Transverse colon (tissue), 4 donors: ENCODE data around the gene PFN3.

Experiments
- POLR2AphosphoS5 ChIP-seq, 3 donors: sonication (generic); formaldehyde crosslinking; IDR thresholded peaks; one replicate each; pipeline ENCODE4 v1.6.1; 2016; ENCODE audit warnings: antibody characterized with exemption in 3 of 3
- TF ChIP-seq, protein P1 (sequence below), 5 experiments: fragments of 200-600 bp in 3 of 5; fragments of 450-650 bp in 2 of 5; sonication (generic) in 3 of 5; IDR thresholded peaks; 1 replicate in 2 of 5; 2 replicates in 3 of 5; pipeline ENCODE4 v1.5.1; 2016 to 2017; ENCODE audit warnings: antibody characterized with exemption in 5 of 5, inconsistent platforms in 3 of 5, mild to moderate bottlenecking in 2 of 5, moderate library complexity in 1 of 5

DNA sequence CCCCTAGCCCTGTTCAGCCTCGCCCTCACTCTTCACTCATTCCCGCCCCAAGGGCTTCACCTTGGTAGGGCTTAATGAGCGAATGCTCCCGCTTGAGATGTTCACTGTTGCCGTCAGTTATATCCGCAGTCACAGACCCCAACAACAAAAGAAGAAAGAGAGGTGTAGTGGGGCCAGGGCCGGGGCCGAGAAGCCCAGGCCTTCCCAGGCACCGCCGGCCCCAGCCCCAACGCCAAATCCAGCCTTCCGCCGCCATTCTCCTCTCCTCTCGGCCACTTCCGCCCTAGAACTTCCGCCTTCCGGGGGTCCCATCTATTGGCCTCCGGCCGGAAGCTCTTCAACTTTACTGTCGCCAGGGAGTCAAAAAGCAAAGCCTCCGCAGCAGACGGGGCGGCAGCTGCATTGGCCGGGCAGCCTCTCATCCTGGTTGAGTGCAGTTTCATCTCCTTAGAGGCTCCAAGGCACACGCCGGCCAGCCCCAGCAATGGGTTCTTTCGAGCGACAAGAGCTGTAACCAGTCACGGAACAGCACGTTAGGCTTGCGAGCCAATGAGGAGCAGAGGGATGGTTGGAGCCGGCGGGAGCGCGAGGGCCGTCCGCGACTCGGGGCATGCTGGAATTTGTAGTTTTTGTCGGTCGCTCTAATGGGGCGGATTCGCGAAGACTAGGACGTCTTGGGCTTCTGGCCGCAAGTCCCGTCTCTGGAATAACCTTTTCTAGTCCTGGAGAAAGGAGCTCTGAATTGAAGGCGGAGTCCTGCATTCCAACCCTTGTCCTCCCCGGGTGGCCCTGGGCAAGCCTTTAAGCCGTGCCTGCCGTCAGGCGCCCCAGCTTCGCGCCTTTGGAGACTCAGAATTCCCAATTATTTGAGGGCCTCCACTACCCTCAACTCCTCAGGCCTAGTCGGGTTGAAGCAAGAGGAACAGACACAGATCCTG lies 48.8 kb downstream of the PFN3 start, which contains the start of gene LMAN2:
- TF ChIP-seq, protein P1, sequence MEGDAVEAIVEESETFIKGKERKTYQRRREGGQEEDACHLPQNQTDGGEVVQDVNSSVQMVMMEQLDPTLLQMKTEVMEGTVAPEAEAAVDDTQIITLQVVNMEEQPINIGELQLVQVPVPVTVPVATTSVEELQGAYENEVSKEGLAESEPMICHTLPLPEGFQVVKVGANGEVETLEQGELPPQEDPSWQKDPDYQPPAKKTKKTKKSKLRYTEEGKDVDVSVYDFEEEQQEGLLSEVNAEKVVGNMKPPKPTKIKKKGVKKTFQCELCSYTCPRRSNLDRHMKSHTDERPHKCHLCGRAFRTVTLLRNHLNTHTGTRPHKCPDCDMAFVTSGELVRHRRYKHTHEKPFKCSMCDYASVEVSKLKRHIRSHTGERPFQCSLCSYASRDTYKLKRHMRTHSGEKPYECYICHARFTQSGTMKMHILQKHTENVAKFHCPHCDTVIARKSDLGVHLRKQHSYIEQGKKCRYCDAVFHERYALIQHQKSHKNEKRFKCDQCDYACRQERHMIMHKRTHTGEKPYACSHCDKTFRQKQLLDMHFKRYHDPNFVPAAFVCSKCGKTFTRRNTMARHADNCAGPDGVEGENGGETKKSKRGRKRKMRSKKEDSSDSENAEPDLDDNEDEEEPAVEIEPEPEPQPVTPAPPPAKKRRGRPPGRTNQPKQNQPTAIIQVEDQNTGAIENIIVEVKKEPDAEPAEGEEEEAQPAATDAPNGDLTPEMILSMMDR (IDR thresholded peaks at IDR 0.05), result no peak
- TF ChIP-seq POLR2AphosphoS5 (IDR thresholded peaks at IDR 0.05), result peak; percentile 36 to 82 (median 71)
